ENCODE measurements around the gene AKAP13. TPM values are rescaled to one million over a fixed set of nuclear protein-coding genes. Genes with fewer than 3 reads are reported as not detected.
A peak's percentile ranks its signal among the peaks of the same experiment; 100 is the strongest.

Gene AKAP13
- total and polyA plus RNA-seq, 7 donors, result 18.2 to 126 (median 93.7) TPM

- no peak overlapping the region for H3K4me3 ChIP-seq
- intact Hi-C loops (cut with DNase I), result loop anchor here in 1 of 2 donors (10.0 kb wide), 1 partner anchor 178 kb away; no protein-coding TSS in a partner anchor
- H3K9me3 ChIP-seq, result no peaks in the 10 kb centered on the region
- H3K36me3 ChIP-seq (ENCODE audit: insufficient read depth in 1 of 2, low read depth in 1 of 2), result peaks cover 6 to 88% of the 10 kb centered on the region in 2 donors
- no peak for DNase-seq
- TF ChIP-seq CTCF (IDR thresholded peaks at IDR 0.05), result no peak
- ATAC-seq, result peak; percentile 50 to 83 (median 62)
- 12 to 55% (median 33%) methylated on average over 1 of the region's 1 CpG for WGBS, 3 donors
- H3K27me3 ChIP-seq (ENCODE audit: insufficient read depth in 3 of 3, low read length in 2 of 3), result no peaks in the 10 kb centered on the region
- H3K27ac ChIP-seq, result peak overlapping the region; percentile 46
- peaks cover 17% of the 10 kb centered on the region for H3K4me1 ChIP-seq
Measured at GRCh38 chr15:85672332-85673084, 292.1 kb downstream of the AKAP13 start.

- no peak overlapping the region for H3K4me3 ChIP-seq
- H3K27ac ChIP-seq, result peak overlapping the region; percentile 30
- H3K27me3 ChIP-seq (ENCODE audit: insufficient read depth in 3 of 3, low read length in 2 of 3), result no peaks in the 10 kb centered on the region
- H3K4me1 ChIP-seq, result peaks cover 17% of the 10 kb centered on the region
- peaks cover 3 to 87% of the 10 kb centered on the region in 2 donors for H3K36me3 ChIP-seq (ENCODE audit: insufficient read depth in 1 of 2, low read depth in 1 of 2)
- DNase-seq, result no peak
- intact Hi-C loops (cut with DNase I), result loop anchor here in 1 of 2 donors (10.0 kb wide), 1 partner anchor 179 kb away; no protein-coding TSS in a partner anchor
- peak in 2 of 4 donors; percentile 20 to 32 for ATAC-seq
- 52 to 56% (median 56%) methylated on average over 5 of the region's 5 CpGs for WGBS, 3 donors
- no peak for TF ChIP-seq CTCF (IDR thresholded peaks at IDR 0.05)
- H3K9me3 ChIP-seq, result no peaks in the 10 kb centered on the region
Measured at GRCh38 chr15:85673326-85673725, 292.9 kb downstream of the AKAP13 start.

DNA sequence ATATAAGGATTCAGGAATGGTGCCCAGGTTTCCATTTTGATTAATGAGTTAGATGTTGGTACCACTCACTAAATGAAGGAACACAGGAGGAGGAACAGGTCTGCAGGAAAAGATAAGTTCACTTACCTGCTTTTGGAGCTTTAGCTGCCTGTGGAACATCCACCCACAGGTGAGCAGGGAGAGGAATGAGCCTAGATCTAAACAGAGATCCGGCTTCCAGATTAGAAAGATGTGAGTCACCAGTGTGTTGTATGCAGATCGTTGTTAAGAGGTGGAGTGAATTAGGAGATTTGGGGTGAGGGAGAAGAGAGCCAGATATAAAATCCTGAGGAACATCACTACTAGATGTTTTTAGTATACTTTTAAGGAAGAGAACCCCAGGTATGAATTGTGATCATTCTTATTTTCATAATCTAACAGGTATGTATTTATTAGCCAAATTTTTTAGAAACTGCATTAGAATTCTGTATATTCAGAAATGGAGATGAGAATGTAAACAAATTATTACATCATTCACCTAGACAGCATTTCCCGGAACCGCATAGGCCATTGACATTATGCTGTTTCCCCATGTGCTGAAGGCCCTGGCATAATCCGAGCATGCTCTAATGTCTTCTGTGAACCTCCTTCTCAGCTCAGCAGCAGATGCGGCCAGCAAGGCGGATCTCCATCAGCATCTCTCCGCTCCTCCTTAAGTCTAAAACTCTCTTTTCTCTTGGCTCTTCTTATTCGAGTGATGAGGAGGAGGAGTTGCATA is 296.1 kb downstream of the AKAP13 start:
- Histone ChIP-seq H3K9me3 (no peaks in the 10 kb centered on the region), H3K36me3 (ENCODE audit: insufficient read depth in 1 of 2, low read depth in 1 of 2) (peaks cover 3 to 79% of the 10 kb centered on the region in 2 donors), H3K27me3 (ENCODE audit: insufficient read depth in 3 of 3, low read length in 2 of 3) (no peaks in the 10 kb centered on the region), H3K4me1 (peaks cover 16% of the 10 kb centered on the region), H3K27ac (no peak overlapping the region), H3K4me3 (no peak overlapping the region)
- DNase-seq (no peak), ATAC-seq (no peak)
- 91 to 93% (median 91%) methylated on average over 9 of the region's 9 CpGs for WGBS, 3 donors
- intact Hi-C loops (cut with DNase I), result loop anchor here in 1 of 2 donors (10.0 kb wide), 1 partner anchor 182 kb away; no protein-coding TSS in a partner anchor
- no peak for TF ChIP-seq CTCF (IDR thresholded peaks at IDR 0.05)

DNA sequence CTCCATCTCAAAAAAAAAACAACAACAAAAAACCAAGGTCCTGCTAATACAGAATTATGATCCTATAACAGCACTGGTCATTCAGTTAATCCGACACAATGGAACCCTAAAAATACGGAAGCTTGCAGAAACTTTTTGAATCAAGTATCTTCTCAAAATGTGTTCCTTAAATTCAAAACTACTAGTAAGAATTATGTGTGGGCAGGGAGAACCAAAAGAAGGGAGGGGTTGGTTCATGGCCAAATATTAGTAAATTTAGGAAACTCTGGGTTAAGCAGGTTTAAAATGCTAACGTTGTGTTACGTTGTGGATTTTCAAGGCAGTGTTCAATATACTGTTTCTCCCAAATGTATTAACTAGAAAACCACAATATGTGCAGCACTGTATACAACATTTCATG is 298.8 kb downstream of the AKAP13 start:
- H3K4me1 ChIP-seq, result no peaks in the 10 kb centered on the region
- ATAC-seq (no peak), DNase-seq (no peak)
- H3K4me3 ChIP-seq, result no peak overlapping the region
- no peak for TF ChIP-seq CTCF (IDR thresholded peaks at IDR 0.05)
- WGBS, 3 donors, result 85 to 91% (median 90%) methylated on average over 4 of the region's 4 CpGs
- intact Hi-C loops (cut with DNase I), result loop anchor here in 1 of 2 donors (10.0 kb wide), 1 partner anchor 184 kb away; no protein-coding TSS in a partner anchor
- peaks cover 3 to 87% of the 10 kb centered on the region in 2 donors for H3K36me3 ChIP-seq (ENCODE audit: insufficient read depth in 1 of 2, low read depth in 1 of 2)
- H3K27me3 ChIP-seq (ENCODE audit: insufficient read depth in 3 of 3, low read length in 2 of 3), result no peaks in the 10 kb centered on the region
- no peak overlapping the region for H3K27ac ChIP-seq
- H3K9me3 ChIP-seq, result no peaks in the 10 kb centered on the region
